Ishikawa (cell line): ENCODE measurements around the gene TFB2M.

Experiments
- CEBPB ChIP-seq: IDR thresholded peaks from 2 replicates; pipeline ENCODE4 v1.6.1; 2012
- CREB1 ChIP-seq: IDR thresholded peaks from 2 replicates; pipeline ENCODE4 v1.6.1; 2012; ENCODE audit warnings: low read depth
- EGR1 ChIP-seq: IDR thresholded peaks from 2 replicates; pipeline ENCODE4 v1.6.1; 2012
- EP300 ChIP-seq: IDR thresholded peaks from 2 replicates; pipeline ENCODE4 v1.6.1; 2012; ENCODE audit warnings: borderline replicate concordance
- FOXM1 ChIP-seq: IDR thresholded peaks from 2 replicates; pipeline ENCODE4 v1.6.1; 2012; ENCODE audit warnings: low read depth, borderline replicate concordance
- NFIC ChIP-seq: IDR thresholded peaks from 2 replicates; pipeline ENCODE4 v1.6.1; 2012
- RAD21 ChIP-seq: IDR thresholded peaks from 2 replicates; pipeline ENCODE4 v1.6.1; 2012; ENCODE audit warnings: low read depth
- TAF1 ChIP-seq: IDR thresholded peaks from 2 replicates; pipeline ENCODE4 v1.6.1; 2012; ENCODE audit warnings: low read depth, mild to moderate bottlenecking
- TCF12 ChIP-seq: IDR thresholded peaks from 2 replicates; pipeline ENCODE4 v1.6.1; 2012; ENCODE audit warnings: low read depth
- TEAD4 ChIP-seq: IDR thresholded peaks from 2 replicates; pipeline ENCODE4 v1.6.1; 2012
- YY1 ChIP-seq: IDR thresholded peaks from 2 replicates; pipeline ENCODE4 v1.6.1; 2012; ENCODE audit warnings: low read depth
- ZBTB7A ChIP-seq: IDR thresholded peaks from 2 replicates; pipeline ENCODE4 v1.6.1; 2012; ENCODE audit warnings: low read depth
- TF ChIP-seq, protein P1 (sequence below): IDR thresholded peaks from 2 replicates; pipeline ENCODE4 v1.6.1; 2012; ENCODE audit warnings: low read depth, mild to moderate bottlenecking
- TF ChIP-seq, protein P2 (sequence below): IDR thresholded peaks from 2 replicates; pipeline ENCODE4 v1.6.1; 2012
- TF ChIP-seq, protein P3 (sequence below): IDR thresholded peaks from 2 replicates; pipeline ENCODE4 v1.6.1; 2012

Gene TFB2M

DNA sequence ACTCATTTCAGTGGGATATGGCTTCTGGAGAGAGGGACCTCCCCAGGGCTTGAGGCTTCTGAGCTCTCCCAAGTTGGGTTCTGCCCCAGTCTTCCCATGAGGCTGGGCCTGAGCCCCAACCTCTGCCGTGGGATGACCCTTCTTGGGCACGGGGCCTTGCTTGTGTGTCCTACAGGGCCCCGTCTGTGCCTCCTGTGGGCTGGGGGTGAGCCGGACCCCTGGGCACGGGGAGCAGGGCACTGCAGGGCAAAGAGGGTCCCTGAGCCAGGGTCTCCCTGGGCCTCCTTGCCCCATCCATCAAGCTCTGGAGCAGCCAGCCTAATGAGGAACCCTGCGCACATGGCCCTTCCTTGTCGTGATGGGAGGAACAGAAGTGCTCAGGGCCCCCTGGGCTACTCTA is 53.8 kb downstream of the TFB2M start:
- TF ChIP-seq, protein P1, sequence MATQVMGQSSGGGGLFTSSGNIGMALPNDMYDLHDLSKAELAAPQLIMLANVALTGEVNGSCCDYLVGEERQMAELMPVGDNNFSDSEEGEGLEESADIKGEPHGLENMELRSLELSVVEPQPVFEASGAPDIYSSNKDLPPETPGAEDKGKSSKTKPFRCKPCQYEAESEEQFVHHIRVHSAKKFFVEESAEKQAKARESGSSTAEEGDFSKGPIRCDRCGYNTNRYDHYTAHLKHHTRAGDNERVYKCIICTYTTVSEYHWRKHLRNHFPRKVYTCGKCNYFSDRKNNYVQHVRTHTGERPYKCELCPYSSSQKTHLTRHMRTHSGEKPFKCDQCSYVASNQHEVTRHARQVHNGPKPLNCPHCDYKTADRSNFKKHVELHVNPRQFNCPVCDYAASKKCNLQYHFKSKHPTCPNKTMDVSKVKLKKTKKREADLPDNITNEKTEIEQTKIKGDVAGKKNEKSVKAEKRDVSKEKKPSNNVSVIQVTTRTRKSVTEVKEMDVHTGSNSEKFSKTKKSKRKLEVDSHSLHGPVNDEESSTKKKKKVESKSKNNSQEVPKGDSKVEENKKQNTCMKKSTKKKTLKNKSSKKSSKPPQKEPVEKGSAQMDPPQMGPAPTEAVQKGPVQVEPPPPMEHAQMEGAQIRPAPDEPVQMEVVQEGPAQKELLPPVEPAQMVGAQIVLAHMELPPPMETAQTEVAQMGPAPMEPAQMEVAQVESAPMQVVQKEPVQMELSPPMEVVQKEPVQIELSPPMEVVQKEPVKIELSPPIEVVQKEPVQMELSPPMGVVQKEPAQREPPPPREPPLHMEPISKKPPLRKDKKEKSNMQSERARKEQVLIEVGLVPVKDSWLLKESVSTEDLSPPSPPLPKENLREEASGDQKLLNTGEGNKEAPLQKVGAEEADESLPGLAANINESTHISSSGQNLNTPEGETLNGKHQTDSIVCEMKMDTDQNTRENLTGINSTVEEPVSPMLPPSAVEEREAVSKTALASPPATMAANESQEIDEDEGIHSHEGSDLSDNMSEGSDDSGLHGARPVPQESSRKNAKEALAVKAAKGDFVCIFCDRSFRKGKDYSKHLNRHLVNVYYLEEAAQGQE: no peak
- TF ChIP-seq TCF12: no peak
- no peak for TF ChIP-seq TAF1
- TF ChIP-seq NFIC: no peak
- TF ChIP-seq ZBTB7A: no peak
- TF ChIP-seq, protein P2, sequence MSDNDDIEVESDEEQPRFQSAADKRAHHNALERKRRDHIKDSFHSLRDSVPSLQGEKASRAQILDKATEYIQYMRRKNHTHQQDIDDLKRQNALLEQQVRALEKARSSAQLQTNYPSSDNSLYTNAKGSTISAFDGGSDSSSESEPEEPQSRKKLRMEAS: no peak
- TF ChIP-seq YY1: no peak
- TF ChIP-seq FOXM1: no peak
- TF ChIP-seq EP300: no peak
- no peak for TF ChIP-seq TEAD4
- TF ChIP-seq EGR1: no peak
- no peak for TF ChIP-seq RAD21
- no peak for TF ChIP-seq CEBPB
- no peak for TF ChIP-seq CREB1
- TF ChIP-seq, protein P3, sequence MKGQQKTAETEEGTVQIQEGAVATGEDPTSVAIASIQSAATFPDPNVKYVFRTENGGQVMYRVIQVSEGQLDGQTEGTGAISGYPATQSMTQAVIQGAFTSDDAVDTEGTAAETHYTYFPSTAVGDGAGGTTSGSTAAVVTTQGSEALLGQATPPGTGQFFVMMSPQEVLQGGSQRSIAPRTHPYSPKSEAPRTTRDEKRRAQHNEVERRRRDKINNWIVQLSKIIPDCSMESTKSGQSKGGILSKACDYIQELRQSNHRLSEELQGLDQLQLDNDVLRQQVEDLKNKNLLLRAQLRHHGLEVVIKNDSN: no peak

DNA sequence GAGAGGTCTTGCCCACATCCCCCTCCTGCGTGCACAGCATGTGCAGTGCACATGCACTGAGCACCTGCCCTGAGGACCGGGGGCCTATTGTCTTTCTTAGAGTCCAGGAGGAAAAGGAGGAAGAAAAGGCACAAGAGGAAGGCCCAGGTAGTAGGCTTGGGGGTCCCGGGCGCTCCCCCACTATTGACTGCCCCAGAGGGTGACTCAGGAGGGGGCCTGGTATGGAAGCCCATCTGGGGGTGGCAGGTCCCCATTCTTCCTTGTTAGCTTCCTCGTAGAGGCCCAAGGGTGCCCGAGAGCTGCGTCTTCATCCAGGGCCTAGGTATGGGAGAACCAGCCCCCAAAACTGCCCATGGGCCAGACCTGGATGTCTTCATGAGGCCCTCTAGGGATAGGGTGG is 54.9 kb downstream of the TFB2M start:
- TF ChIP-seq YY1: no peak
- TF ChIP-seq FOXM1: no peak
- TF ChIP-seq, protein P2: no peak
- no peak for TF ChIP-seq NFIC
- TF ChIP-seq TAF1: no peak
- TF ChIP-seq TCF12: no peak
- no peak for TF ChIP-seq ZBTB7A
- TF ChIP-seq, protein P3: no peak
- no peak for TF ChIP-seq CEBPB
- TF ChIP-seq EGR1: no peak
- TF ChIP-seq, protein P1: no peak
- TF ChIP-seq CREB1: no peak
- no peak for TF ChIP-seq RAD21
- no peak for TF ChIP-seq EP300
- no peak for TF ChIP-seq TEAD4

DNA sequence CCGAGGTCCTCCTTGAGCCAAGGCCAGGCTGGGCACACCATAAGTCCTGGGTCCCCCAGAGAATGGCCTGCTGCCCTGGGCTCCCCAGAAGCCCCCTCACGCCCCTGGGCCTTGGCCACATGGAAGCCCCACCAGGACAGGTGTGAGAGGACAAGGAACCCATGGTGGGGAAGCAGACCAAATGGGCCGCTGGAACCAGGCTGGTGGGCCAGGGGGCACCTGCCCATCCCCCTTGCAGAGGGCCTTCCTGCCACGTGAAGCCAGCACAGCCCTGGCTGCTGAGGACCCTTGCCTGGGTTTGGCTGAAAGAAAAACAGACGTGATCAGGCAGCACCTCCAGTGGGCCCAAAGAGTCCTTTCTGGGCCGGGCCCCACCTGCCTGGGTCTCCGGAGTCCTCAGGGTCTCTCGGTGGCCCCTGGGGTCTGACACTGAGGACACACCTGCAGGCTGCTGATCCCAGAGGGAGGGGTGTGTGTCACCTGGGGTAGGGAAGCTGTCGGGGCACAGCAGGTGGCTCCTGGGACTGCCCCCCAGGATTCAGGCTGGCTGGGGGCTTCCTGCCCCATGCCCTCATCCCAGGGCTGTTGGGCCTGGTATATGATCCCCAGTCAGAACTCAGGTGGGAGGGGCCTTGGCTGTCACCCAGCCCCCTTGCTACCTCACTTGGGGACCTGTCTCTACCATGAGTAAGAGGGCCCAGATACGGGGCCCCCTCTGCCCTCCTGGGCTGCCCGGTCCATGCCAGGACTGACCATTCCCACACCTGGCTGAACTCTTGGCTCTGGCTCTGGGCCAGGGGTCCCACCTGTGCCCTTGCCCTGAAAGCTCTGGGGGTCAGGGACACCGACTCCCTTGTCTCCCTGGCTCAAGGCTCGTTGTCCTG is 55.7 kb downstream of the TFB2M start:
- TF ChIP-seq FOXM1: no peak
- TF ChIP-seq, protein P3: no peak
- TF ChIP-seq RAD21: no peak
- TF ChIP-seq TEAD4: no peak
- no peak for TF ChIP-seq ZBTB7A
- no peak for TF ChIP-seq NFIC
- TF ChIP-seq TCF12: no peak
- TF ChIP-seq YY1: no peak
- TF ChIP-seq, protein P1: no peak
- no peak for TF ChIP-seq CEBPB
- no peak for TF ChIP-seq CREB1
- TF ChIP-seq EP300: no peak
- no peak for TF ChIP-seq EGR1
- TF ChIP-seq TAF1: no peak
- TF ChIP-seq, protein P2: no peak
